GM18907 (cell line): Measurements from ENCODE around the gene NSFL1C.

ENCODE experiments used
- ATAC-seq: cut with Tn5 transposase; IDR thresholded peaks from one replicate; pipeline ENCODE4 v1.9.1; 2021; ENCODE audit warnings: mild to moderate bottlenecking, moderate library complexity; ENCODE audit not compliant: unreplicated experiment

NSFL1C gene

GRCh38 chr20:1462834-1463233 lies 3.8 kb downstream of the NSFL1C start:
- ATAC-seq, result no peak

GRCh38 chr20:1462001-1462400 lies 4.6 kb downstream of the NSFL1C start:
- no peak for ATAC-seq

- ATAC-seq, result no peak
Measured at GRCh38 chr20:1460275-1460674, 6.4 kb downstream of the NSFL1C start.

GRCh38 chr20:1457992-1458391 lies 8.7 kb downstream of the NSFL1C start:
- no peak for ATAC-seq

GRCh38 chr20:1456300-1456699 lies 10.3 kb downstream of the NSFL1C start:
- no peak for ATAC-seq

GRCh38 chr20:1450926-1451491 lies 15.6 kb downstream of the NSFL1C start:
- ATAC-seq, result no peak

GRCh38 chr20:1449370-1449769 lies 17.3 kb downstream of the NSFL1C start:
- ATAC-seq, result no peak

- ATAC-seq, result no peak
Measured at GRCh38 chr20:1448081-1448620, 18.5 kb downstream of the NSFL1C start.

GRCh38 chr20:1446536-1446935 lies 20.1 kb downstream of the NSFL1C start:
- no peak for ATAC-seq

GRCh38 chr20:1443085-1443484 lies 23.6 kb downstream of the NSFL1C start:
- no peak for ATAC-seq

GRCh38 chr20:1442304-1442703 lies 24.3 kb downstream of the NSFL1C start:
- ATAC-seq, result no peak

GRCh38 chr20:1441133-1441532 lies 25.5 kb downstream of the NSFL1C start:
- no peak for ATAC-seq

- ATAC-seq, result no peak
Measured at GRCh38 chr20:1440024-1440423, 26.6 kb downstream of the NSFL1C start.

- no peak for ATAC-seq
Measured at GRCh38 chr20:1438361-1438760, 28.3 kb downstream of the NSFL1C start.

- ATAC-seq, result no peak
Measured at GRCh38 chr20:1437235-1437904, 29.3 kb downstream of the NSFL1C start.

- no peak for ATAC-seq
Measured at GRCh38 chr20:1436263-1436662, 30.4 kb downstream of the NSFL1C start.

- ATAC-seq, result no peak
Measured at GRCh38 chr20:1435337-1435699, 31.3 kb downstream of the NSFL1C start.

- peak; percentile 87 for ATAC-seq
Measured at GRCh38 chr20:1434571-1435336, 31.9 kb downstream of the NSFL1C start.

- ATAC-seq, result no peak
Measured at GRCh38 chr20:1431158-1431557, 35.5 kb downstream of the NSFL1C start.

- no peak for ATAC-seq
Measured at GRCh38 chr20:1430004-1430451, 36.6 kb downstream of the NSFL1C start.

GRCh38 chr20:1429143-1429728 lies 37.4 kb downstream of the NSFL1C start:
- no peak for ATAC-seq
